Neutrophil (primary cell): ENCODE data around the gene MAP2K2.

Experiments
- H3K27ac ChIP-seq: fragments of 200-600 bp; sonication (generic); 2 replicates; pipeline ENCODE4 v1.5.1; 2016; ENCODE audit warnings: mild to moderate bottlenecking, moderate library complexity
- H3K27me3 ChIP-seq: fragments of 200-600 bp; sonication (generic); 2 replicates; pipeline ENCODE4 v1.6.0; 2016; ENCODE audit warnings: mild to moderate bottlenecking
- H3K36me3 ChIP-seq: fragments of 200-600 bp; sonication (generic); 2 replicates; pipeline ENCODE4 v1.5.1; 2017
- H3K4me1 ChIP-seq, 2 experiments: fragments of 200-600 bp in 1 of 2; sonication (generic) in 1 of 2; 1 replicate in 1 of 2; 2 replicates in 1 of 2; pipeline versions ENCODE4 v1.5.1 to v1.6.1; 2013 to 2016; ENCODE audit warnings: low read depth in 1 of 2, low read length in 1 of 2, mild to moderate bottlenecking in 1 of 2, moderate library complexity in 1 of 2; ENCODE audit not compliant: control insufficient read depth in 1 of 2, insufficient read depth in 1 of 2
- H3K4me3 ChIP-seq, 2 experiments: fragments of 200-600 bp in 1 of 2; sonication (generic) in 1 of 2; 1 replicate in 1 of 2; 2 replicates in 1 of 2; pipeline ENCODE4 v1.5.1; 2013 to 2016; ENCODE audit warnings: low read depth in 1 of 2, low read length in 1 of 2, mild to moderate bottlenecking in 1 of 2, moderate library complexity in 1 of 2
- H3K9me3 ChIP-seq: fragments of 200-600 bp; sonication (generic); 2 replicates; pipeline ENCODE4 v1.5.1; 2016
- TF ChIP-seq, protein P1 (sequence below): fragments of 200-600 bp; sonication (generic); IDR thresholded peaks from 2 replicates; pipeline ENCODE4 v1.5.1; 2016; ENCODE audit warnings: antibody characterized with exemption

The MAP2K2 gene

DNA sequence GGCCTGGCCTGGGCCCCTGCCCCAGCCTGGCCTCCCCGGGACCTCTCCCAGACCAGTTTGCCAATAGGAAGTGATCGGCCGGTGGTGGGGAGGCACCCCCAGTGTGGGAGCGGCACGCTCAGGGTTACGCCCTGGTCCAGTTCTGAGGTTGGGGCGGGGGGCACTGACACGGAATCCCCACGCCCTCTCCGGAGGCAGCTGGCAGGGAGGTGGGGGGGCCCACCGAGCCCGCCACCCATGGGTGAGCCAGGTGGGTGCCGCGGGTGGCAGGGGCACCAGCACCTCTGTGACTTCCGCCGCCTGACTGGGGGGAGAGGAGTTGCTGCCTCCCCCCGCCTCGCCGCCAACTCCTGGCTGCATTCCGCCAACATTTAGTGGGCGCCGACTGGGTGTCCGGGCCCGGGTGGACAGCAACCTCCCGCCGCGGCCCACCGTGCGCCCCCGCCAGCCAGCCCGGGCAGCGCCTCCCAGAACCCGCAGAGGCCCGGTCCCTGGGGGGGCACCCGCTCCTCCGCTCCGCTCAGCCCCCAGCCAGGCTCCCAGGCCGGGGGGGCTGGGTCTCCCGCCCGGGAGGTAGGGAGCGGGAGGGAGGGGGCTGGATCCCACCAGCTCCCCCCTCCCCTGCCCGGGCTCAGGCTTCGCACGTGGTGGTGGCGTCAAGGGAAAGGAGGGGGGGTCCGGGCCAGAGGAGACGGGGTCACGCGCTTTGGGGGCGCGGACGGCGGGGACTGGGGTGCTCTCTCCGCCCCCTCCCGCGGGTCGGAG, 59.2 kb downstream of the MAP2K2 start:
- Histone ChIP-seq H3K36me3 (peaks cover 6% of the 10 kb centered on the region), H3K27me3 (no peaks in the 10 kb centered on the region), H3K4me3 (peak overlapping the region; percentile 75 to 79), H3K27ac (peak overlapping the region; percentile 95), H3K4me1 (peaks cover 65 to 78% of the 10 kb centered on the region in 2 experiments), H3K9me3 (no peaks in the 10 kb centered on the region)
- TF ChIP-seq, protein P1, sequence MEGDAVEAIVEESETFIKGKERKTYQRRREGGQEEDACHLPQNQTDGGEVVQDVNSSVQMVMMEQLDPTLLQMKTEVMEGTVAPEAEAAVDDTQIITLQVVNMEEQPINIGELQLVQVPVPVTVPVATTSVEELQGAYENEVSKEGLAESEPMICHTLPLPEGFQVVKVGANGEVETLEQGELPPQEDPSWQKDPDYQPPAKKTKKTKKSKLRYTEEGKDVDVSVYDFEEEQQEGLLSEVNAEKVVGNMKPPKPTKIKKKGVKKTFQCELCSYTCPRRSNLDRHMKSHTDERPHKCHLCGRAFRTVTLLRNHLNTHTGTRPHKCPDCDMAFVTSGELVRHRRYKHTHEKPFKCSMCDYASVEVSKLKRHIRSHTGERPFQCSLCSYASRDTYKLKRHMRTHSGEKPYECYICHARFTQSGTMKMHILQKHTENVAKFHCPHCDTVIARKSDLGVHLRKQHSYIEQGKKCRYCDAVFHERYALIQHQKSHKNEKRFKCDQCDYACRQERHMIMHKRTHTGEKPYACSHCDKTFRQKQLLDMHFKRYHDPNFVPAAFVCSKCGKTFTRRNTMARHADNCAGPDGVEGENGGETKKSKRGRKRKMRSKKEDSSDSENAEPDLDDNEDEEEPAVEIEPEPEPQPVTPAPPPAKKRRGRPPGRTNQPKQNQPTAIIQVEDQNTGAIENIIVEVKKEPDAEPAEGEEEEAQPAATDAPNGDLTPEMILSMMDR, result no peak

DNA sequence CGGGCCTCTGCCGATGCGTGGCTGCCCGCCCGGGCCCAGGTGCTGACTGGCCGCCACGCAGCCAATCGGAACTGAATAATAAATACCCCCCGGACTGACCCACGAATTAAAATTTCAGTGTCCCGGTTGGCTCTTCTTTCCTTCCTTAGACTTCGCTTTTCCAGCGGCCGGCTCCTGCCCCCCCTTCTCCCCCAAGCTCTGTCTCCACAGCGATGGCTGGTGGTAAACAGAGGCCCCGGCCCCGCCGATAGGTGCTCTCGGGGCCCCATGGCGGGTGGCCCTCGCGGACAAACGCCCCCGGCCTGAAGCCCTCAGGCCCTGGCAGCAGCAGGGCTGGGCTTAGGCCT, 59.8 kb downstream of the MAP2K2 start:
- Histone ChIP-seq H3K36me3 (peaks cover 6% of the 10 kb centered on the region), H3K27ac (peak overlapping the region; percentile 95), H3K9me3 (no peaks in the 10 kb centered on the region), H3K27me3 (no peaks in the 10 kb centered on the region), H3K4me1 (peaks cover 65 to 78% of the 10 kb centered on the region in 2 experiments), H3K4me3 (peak overlapping the region; percentile 75 to 79)
- TF ChIP-seq, protein P1, result no peak

DNA sequence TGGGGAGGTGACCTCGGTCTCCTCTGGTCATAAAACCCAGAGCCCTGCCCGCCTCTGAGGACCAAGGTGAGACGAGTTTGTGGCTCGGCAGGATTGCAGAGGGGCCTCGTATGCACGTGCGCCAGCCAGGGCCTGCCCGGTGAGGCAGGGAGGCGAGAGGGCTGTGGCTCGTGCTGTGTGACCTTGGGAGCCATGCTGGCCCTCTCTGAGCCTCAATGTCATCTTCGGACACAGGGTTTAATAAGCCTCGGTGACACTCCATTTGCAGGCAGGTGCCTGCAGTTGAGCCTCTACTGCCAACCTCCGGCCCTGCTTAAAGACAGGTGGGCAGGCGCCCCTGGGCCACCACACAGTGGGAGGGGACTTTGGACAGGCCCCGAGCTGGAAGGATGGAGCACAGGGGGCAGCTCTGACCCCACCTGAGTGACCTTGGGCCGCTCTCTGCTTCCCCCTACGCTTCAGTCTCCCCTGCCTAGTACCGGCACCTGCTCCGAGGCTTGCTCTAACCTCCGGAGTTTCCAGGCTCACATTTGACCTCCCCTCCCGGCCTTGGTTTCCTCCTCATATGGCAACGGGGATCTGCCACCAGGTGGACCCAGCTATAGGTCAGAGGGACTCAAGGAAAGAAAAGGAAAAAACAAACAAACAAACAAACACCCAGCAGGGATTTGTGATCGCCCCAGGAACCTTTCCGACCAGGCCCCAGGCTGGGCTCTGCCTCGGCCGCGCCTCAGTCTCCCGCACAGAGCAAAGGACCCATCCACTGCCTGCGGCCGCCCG, 60.4 kb downstream of the MAP2K2 start:
- H3K27ac ChIP-seq, result peak overlapping the region; percentile 95
- H3K4me1 ChIP-seq, result peaks cover 65 to 80% of the 10 kb centered on the region in 2 experiments
- H3K4me3 ChIP-seq, result peak overlapping the region; percentile 75 to 79
- no peaks in the 10 kb centered on the region for H3K27me3 ChIP-seq
- H3K9me3 ChIP-seq, result no peaks in the 10 kb centered on the region
- peaks cover 6% of the 10 kb centered on the region for H3K36me3 ChIP-seq
- TF ChIP-seq, protein P1, result no peak

DNA sequence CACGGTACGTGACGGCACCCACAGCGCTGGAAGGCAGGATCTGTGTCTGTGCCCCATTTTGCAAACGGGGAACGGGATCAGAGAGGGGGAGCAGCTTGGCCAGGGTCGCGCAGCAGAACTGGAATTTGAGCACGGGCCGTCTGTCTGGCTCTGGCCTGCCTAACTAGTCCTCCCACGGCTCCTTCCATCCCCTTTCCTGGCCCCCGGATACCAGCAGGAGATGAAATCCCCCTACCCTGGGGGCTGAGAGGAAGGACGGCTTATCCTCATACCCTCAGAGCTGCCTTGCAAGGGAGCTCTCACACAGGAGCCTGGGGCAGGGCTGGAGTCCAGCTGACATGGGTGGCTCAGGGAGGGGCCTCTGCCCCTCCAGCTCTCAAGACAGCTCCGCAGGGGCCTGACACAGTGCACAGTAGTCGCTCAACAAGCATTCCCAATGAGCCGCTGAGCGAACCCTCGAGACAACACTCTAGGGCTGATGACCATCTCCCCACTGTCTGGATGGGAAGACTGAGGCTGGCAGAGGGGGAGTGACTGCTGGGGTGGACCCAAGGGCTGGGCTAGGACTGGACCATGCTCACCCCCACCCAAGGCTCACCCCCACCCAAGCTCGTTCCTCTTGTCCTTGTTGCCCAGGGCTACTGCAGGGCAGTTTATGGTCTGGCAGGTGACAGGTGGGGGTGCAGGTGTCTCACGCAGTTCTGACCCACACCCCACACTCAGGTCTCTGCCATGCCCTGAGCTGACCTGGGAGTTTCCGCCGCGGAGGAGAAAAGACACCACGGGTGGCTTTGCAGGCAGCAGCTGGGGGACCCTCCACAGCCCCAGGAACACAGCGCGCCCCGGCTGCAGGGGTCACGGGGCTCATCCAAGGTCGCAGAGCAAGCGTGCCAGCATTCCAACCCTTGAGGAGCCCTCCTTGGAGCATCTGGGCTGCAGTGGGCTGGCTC, 61.2 kb downstream of the MAP2K2 start:
- TF ChIP-seq, protein P1, result no peak
- peak overlapping the region in 1 of 2 experiments; percentile 62 for H3K4me3 ChIP-seq
- H3K27ac ChIP-seq, result peak overlapping the region; percentile 95
- H3K9me3 ChIP-seq, result no peaks in the 10 kb centered on the region
- H3K27me3 ChIP-seq, result no peaks in the 10 kb centered on the region
- H3K36me3 ChIP-seq, result peaks cover 6% of the 10 kb centered on the region
- peaks cover 66 to 80% of the 10 kb centered on the region in 2 experiments for H3K4me1 ChIP-seq

DNA sequence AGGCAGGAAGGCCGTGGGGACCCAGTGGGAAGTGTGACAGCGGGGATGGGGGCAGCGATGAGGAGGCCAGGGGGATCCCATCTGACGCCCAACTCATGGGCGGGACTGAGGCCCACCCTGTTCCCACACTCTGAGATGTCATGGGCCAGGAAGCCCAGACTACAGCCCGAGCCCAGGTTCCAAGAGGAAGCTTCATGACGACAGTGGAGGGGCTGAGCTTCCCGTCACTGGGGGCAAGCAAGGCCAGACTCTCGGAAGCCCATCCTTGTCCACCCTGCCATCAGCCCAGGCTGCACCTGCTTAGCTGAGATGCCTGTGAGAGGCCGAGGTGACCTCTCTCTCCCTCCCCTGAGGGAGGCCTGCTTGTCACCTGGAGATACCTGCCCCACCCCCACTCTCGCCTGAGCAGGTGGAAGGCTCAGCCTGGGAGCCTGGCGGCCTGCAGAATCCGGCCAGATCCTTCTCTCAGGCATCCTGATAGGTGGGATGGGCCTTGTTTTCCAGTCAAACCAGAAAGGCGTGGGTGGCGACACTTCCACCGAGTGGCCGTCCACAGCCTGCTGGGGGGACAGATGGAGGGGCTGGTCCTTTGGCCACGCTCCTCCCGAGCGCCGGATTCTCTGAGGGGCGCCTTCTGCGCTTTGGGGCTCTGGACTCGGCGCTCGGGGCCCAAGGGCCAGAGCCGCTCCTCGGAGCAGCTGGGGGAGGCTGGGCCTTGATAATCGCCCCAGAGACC, 62.1 kb downstream of the MAP2K2 start:
- TF ChIP-seq, protein P1, result no peak
- no peaks in the 10 kb centered on the region for H3K27me3 ChIP-seq
- no peaks in the 10 kb centered on the region for H3K9me3 ChIP-seq
- peaks cover 67 to 73% of the 10 kb centered on the region in 2 experiments for H3K4me1 ChIP-seq
- peak overlapping the region; percentile 95 for H3K27ac ChIP-seq
- peaks cover 6% of the 10 kb centered on the region for H3K36me3 ChIP-seq
- H3K4me3 ChIP-seq, result peak overlapping the region; percentile 52 to 62
